Body of pancreas (tissue), 4 donors: Measurements from ENCODE around the gene CDC14B.

Experiments used
- POLR2A ChIP-seq, 3 donors: fragments of 450-650 bp; IDR thresholded peaks; one replicate each; pipeline ENCODE4 v1.6.1; 2016; ENCODE audit warnings: antibody characterized with exemption in 3 of 3, mild to moderate bottlenecking in 2 of 3
- TF ChIP-seq, protein P1 (sequence below), 7 experiments: fragments of 450-650 bp in 4 of 7; fragments of 200-600 bp in 3 of 7; sonication (generic) in 3 of 7; IDR thresholded peaks; one replicate each; pipeline ENCODE4 v1.5.1; 2016 to 2019; ENCODE audit warnings: antibody characterized with exemption in 7 of 7

DNA sequence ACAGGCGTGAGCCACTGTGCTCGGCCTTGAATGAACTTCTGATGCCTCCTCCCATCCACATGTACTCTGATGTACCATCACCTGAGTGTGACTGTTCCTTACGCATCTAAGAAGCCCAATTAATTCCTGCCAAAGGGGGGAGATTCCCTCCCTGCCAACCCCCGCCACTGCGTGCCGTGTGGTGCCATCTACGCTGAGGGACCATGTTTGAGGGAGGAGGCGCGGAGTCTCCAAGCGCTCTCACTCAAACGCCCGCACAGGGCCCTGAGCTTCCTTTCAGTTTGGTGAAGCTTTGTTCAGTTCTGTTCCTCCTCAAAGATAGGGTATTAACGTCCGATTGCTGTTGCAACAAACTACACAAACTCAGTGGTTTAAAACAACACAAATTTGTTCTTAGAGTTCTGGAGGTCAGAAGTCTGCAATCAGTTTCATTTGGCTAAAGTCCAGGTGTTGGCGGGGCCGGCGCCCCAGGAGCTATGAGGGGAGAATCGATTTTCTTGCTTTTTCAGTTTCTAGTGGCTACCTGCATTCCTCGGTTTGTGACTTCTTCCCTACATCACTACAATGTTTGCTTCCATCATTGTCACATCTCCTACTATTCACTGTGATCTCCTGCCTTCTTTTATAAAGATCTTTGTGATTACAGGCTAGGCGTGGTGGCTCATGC is 49.4 kb upstream of the CDC14B start:
- TF ChIP-seq POLR2A (IDR thresholded peaks at IDR 0.05): no peak
- TF ChIP-seq, protein P1, sequence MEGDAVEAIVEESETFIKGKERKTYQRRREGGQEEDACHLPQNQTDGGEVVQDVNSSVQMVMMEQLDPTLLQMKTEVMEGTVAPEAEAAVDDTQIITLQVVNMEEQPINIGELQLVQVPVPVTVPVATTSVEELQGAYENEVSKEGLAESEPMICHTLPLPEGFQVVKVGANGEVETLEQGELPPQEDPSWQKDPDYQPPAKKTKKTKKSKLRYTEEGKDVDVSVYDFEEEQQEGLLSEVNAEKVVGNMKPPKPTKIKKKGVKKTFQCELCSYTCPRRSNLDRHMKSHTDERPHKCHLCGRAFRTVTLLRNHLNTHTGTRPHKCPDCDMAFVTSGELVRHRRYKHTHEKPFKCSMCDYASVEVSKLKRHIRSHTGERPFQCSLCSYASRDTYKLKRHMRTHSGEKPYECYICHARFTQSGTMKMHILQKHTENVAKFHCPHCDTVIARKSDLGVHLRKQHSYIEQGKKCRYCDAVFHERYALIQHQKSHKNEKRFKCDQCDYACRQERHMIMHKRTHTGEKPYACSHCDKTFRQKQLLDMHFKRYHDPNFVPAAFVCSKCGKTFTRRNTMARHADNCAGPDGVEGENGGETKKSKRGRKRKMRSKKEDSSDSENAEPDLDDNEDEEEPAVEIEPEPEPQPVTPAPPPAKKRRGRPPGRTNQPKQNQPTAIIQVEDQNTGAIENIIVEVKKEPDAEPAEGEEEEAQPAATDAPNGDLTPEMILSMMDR (IDR thresholded peaks at IDR 0.05): no peak
